ENCODE data around the gene NT5DC4.

DNA sequence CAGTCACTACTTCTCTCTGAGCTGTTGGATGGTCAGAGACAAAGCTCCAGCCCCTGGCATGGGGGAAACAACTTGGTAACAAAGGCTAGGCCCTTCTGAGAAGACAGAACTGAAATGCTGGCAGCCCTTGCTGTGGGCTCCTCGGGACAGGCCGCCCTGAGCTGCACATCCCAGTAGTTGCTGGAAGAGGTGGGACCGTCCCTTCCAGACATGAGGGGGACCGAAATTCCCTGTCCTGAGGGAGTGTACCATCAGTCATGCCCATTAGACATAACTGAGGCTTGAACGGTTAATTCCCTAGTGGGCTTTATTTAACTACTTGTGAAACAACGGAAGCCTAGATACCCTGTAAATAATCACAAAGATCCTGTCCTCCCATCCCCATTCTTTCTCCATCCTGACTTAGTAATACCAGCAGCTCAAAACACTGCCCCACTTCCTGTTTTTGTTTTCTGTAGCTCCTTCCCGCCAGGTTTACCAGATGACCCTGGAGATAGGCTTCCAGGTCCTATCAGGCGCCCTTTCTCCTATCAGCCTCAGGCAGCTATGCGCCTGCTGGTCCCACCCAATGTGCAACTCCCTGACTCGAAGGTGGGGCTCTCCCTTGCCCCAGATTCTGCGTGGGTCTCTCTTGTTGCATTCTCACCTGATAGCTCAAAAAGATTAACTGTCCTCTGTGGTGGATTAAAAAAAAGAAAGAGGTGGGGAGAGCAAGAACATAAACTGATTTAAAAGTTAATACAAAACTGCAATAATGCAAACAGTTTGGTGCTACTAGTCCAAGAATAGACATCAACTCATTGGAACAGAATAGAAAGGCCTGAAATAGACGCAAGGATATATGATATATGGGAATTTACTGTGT lies 37.0 kb upstream of the NT5DC4 start:
- TF ChIP-seq, protein P1, sequence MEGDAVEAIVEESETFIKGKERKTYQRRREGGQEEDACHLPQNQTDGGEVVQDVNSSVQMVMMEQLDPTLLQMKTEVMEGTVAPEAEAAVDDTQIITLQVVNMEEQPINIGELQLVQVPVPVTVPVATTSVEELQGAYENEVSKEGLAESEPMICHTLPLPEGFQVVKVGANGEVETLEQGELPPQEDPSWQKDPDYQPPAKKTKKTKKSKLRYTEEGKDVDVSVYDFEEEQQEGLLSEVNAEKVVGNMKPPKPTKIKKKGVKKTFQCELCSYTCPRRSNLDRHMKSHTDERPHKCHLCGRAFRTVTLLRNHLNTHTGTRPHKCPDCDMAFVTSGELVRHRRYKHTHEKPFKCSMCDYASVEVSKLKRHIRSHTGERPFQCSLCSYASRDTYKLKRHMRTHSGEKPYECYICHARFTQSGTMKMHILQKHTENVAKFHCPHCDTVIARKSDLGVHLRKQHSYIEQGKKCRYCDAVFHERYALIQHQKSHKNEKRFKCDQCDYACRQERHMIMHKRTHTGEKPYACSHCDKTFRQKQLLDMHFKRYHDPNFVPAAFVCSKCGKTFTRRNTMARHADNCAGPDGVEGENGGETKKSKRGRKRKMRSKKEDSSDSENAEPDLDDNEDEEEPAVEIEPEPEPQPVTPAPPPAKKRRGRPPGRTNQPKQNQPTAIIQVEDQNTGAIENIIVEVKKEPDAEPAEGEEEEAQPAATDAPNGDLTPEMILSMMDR (conservative IDR thresholded peaks at IDR 0.05; ENCODE audit: low read length), result no peak
- no peak for TF ChIP-seq EZH2phosphoT487 (IDR thresholded peaks at IDR 0.05; ENCODE audit: borderline replicate concordance, low read depth, low read length)

All from OCI-LY7 (cell line).